ENCODE results near the gene WDR73.

GRCh38 chr15:84668221-84668982 lies 14.3 kb upstream of the WDR73 start:
- TF ChIP-seq POLR2AphosphoS5 (IDR thresholded peaks at IDR 0.05) = no peak
- no peak for TF ChIP-seq EP300 (IDR thresholded peaks at IDR 0.05)
- TF ChIP-seq, protein P1, sequence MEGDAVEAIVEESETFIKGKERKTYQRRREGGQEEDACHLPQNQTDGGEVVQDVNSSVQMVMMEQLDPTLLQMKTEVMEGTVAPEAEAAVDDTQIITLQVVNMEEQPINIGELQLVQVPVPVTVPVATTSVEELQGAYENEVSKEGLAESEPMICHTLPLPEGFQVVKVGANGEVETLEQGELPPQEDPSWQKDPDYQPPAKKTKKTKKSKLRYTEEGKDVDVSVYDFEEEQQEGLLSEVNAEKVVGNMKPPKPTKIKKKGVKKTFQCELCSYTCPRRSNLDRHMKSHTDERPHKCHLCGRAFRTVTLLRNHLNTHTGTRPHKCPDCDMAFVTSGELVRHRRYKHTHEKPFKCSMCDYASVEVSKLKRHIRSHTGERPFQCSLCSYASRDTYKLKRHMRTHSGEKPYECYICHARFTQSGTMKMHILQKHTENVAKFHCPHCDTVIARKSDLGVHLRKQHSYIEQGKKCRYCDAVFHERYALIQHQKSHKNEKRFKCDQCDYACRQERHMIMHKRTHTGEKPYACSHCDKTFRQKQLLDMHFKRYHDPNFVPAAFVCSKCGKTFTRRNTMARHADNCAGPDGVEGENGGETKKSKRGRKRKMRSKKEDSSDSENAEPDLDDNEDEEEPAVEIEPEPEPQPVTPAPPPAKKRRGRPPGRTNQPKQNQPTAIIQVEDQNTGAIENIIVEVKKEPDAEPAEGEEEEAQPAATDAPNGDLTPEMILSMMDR (IDR thresholded peaks at IDR 0.05) = no peak
- no peak for TF ChIP-seq POLR2A (IDR thresholded peaks at IDR 0.05)

Measured in upper lobe of left lung (tissue), 4 donors.